COR-L47 (cell line): ENCODE data around the gene TLR8.

ENCODE experiments used
- DNase-seq: peaks from one replicate; lab custom pipeline; 2025; lab: John Stamatoyannopoulos, UW

TLR8 gene

DNA sequence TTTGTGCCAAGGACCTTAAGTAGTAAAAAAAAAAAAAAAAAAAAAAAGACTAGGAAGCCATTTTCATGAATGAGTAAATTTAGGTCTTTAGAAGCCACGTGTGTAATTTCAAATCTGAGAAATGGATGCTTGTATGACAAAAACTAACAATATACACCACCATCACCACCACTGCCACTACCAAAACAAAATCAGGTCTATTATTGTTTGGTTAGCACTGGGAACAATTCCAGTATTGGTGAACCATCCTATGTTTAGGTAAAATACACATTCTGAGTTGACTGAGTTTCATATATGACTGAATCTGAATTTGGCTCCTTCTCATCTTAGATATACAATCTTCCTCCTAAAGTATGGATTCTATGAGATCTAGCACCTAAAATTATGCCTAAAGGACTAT is 59.7 kb downstream of the TLR8 start:
- no peak for DNase-seq

- DNase-seq = no peak
Measured at GRCh38 chrX:12967711-12968465, 61.5 kb downstream of the TLR8 start.

- DNase-seq = peak; percentile 23
Measured at GRCh38 chrX:12970691-12971202, 64.3 kb downstream of the TLR8 start.

DNA sequence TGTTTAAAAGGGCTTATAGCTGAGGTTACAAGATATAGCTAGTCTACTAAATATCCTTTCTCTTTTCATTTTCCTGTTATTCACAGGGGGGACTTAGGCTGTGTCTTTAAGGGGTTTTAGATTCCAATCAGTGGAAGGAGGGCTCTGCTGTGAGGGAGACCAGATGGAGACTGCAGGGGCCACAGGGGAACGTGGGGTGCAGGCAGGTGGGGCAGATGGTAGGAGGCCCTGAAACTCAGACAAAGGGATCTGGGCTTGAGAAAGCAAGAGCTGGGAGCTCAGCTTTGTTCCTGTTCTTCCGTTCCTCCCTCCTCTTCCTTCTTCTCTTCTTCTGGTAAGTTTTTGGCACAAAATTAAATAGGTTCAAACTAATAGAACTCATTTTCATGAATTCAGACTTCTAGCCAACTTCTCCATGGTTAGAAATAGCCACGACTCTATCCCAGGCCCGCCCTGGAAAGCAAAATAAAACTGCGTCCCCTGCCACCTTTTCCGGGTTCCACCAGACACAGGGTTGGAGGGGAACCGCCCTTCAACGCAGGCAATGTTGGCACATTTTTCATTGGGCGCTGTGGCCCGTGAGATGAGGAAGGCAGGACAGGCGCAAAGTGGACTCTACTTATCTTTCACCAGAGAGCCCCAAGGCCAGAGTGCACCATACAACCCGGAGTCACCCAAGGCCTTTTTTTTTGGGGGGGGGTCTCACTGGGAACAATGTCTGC is 65.0 kb downstream of the TLR8 start:
- DNase-seq = no peak

DNA sequence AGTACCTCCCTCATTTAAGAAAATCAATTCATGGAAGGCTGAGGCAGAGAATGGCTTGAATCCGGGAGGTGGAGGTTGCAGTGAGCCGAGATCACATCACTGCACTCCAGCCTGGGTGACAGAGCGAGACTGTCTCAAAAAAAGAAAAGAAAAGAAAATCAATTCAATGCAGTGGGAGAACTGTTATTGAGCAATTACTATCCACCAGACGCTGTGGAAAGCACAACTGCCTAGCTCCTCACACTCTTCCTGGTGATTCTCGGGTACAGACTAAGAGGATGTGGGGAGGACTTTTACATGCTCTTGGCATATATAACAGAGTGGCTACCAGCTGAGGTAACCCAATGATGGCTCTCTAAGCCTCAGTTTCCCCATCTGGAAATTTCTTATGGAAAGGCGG is 65.8 kb downstream of the TLR8 start:
- DNase-seq = no peak
